GM21390 (cell line): Measurements from ENCODE around the gene RNF213.
A peak's percentile ranks its signal among the peaks of the same experiment; 100 is the strongest.
"Not testable (repeated sequence)": the region's sequence is repeated elsewhere in the genome, so short reads cannot be mapped to it uniquely, and the experiment has no call there.

Source experiments
- ATAC-seq: cut with Tn5 transposase; IDR thresholded peaks from one replicate; pipeline ENCODE4 v1.9.1; 2021; ENCODE audit not compliant: unreplicated experiment

Gene RNF213

DNA sequence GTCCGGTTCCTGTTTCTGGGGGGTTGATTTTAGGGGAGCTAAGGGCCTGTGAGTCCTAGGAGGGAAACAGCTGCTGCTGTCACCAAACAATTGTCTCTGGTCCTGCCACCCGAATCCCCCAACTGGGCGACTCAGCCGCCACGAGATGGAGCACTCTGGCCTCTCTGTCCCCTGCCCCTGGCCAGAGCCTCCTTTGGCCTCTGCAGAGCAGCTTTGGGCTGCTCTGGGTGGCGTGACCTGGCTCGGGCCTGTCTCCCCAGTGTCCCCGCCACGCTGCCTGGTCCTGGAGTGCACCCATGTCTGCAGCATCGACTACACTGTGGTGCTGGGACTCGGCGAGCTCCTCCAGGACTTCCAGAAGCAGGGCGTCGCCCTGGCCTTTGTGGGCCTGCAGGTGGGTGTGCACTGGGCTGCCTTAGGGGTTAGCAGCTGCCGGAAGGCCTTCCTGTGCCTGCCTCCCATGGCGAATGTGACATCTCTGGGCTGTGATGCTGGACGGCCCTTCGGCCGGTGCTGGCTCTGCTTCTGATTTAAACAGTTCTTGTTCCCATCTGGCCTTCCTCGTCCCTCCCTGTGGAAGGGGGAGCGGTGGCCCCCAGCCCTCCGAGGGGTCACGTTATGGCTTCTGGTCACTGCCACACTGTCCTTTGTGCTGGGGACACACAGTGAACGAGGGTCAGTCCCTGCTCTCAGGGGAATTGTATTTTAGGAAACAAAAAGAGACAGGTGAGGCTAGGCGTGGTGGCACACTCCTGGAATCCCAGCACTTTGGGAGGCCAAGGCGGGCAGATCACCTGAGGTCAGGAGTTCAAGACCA lies 11.6 kb upstream of the RNF213 start:
- ATAC-seq = no peak

DNA sequence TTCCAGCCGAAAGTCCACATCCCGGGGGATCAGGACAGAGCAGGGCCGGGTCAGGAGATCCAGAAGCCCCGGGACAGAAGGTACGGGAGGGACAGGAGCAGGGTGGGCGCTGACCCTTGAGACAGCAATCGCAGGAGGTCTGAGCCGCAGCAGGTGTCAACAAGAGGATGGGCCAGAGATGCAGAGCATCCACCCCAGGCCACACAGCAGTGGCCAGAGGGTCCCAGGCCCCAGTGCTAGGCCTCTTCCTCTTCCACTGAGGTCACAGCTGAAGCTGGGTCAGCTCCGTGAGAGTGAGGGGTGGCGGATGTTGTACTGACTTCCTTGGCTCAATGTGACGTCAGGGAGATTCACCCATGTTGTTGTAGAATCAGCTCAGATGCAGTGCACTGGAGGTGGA lies 8.7 kb upstream of the RNF213 start:
- no peak for ATAC-seq

DNA sequence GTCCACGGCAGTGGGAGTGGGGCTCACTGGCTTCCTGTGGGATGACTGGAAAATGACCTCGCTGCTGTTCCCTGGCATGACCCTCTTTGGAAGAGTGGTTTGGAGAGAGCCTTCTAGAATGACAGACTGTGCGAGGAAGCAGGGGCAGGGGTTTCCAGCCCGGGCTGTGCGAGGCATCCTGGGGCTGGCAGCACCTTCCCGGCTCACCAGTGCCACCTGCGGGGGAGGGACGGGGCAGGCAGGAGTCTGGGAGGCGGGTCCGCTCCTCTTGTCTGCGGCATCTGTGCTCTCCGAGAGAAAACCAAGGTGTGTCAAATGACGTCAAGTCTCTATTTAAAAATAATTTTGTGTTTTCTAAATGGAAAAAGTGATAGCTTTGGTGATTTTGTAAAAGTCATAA lies 7.8 kb upstream of the RNF213 start:
- no peak for ATAC-seq

DNA sequence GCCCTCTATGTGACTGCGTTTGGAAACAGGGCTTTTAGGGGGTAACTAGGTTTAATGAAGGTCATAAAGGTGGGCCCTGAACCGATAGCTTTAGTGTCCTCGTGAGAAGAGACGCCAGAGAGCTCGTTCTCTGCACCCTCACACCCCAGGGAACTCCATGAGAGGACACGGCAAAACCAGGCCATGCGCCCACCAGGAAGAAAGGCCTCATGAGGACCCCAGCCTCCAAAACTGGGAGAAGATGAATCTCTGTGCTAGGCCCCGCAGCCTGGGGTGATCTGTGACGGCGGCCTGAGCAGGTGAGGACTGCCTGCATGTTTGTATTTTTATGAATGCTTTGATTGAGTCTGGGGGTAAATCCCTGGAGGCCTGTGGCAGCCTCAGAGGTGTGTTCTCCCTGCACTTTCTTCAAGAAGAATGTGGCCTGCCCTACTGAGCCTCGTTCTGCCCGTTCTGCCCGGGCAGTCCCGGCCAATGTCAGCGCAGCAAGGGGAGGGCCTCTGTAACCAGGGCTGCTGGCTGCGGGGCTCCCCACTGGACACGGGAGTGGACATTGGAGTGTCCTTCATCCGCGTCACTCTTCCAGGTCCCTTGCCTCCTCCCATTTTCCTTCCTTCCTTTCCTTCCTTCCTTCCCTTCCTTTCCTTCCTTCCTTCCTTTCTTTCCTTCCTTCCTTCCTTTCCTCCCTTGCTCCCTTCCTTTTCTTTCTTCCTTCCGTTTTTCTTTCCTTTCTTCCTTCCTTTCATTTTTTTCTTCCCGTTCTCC lies 6.8 kb upstream of the RNF213 start:
- ATAC-seq = no peak

DNA sequence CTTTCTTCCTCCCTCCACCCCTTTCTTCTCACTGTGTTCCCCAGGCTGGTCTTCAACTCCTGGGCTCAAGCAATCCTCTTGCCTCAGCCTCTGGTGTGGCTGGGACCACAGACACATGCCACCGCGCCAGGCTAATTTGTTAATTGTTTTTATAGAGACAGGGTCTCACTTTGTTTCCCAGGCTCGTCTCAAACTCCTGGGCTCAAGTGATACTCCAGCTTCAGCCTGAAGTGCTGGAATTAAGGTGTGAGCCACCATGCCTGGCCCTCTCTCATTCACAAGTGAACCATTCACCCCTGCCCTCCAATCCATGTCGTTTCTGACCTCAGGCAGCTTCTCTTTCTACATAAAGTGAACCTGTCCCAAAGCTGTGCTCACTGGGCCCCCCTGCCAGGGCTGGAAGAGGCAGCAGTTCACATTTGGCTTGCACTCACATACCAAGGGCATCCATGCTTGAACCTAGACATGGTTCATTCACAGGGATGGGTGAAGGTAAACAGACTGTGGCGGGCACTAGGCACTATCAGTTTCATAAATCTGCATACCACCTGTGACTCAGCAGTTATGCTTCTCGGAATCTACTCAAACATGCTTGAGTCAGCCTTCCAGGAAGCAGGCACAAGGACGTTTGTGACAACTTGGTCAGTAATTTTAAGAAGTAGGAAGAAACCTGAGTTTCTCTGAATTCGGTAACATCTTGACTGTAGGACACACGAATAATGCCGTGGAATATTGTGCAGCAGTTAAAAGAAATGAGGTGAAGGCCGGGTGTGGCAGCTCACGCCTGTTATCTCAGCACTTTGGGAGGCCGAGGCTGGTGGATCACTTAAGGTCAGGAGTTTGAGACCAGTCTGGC lies 6.0 kb upstream of the RNF213 start:
- peak; percentile 53 for ATAC-seq

DNA sequence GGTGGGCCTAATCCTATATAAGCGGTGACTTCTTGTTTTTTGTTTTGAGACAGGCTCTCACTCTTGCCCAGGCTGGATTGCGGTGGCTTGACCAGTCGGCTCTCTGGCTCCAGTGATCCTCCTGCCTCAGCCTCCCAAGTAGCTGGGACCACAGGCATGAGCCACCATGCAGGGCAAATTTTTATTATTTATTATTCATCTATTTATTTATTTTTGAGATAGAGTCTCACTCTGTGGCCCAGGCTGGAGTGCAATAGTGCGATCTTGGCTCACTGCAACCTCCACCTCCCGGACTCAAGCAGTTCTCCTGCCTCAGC lies 4.7 kb upstream of the RNF213 start:
- ATAC-seq = no peak

DNA sequence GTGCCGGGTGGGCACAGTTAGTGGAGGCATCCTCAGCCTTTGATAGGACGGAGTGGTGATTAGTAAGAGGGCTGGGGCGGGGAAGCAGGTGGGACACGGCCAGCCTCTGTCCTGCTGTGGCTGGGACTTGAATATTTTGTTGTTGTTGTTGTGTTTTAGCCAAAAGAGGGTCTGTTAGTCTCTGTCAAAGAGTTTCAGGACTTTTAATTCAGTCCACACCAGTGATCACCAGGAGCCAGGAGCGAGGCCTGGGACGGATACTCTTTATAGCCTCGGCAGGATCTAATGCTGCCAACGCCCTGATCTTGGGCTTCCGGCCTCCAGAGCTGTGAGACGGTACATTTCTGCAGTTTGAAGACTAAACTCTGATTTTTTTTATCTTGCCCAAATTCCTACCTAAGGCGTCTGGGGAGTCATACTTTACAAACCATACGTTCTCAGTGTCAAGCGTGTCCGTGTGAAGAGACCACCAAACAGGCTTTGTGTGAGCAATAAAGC lies 2.9 kb upstream of the RNF213 start:
- no peak for ATAC-seq

DNA sequence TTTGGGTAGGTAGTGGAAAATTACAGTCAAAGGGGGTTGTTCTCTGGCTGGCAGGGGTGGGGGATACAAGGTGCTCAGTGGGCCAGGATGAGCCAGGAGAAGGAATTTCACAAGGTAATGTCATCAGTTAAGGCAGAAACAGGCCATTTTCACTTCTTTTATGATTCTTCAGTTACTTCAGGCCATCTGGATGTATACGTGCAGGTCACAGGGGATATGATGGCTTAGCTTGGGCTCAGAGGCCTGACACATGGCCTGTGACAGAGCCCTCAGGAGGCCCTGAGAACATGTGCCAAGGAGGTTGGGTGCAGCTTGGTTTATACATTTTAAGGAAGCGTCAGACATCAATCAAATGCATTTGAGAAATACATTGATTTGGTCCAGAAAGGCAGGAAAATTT lies 2.4 kb upstream of the RNF213 start:
- ATAC-seq = not testable (repeated sequence)

DNA sequence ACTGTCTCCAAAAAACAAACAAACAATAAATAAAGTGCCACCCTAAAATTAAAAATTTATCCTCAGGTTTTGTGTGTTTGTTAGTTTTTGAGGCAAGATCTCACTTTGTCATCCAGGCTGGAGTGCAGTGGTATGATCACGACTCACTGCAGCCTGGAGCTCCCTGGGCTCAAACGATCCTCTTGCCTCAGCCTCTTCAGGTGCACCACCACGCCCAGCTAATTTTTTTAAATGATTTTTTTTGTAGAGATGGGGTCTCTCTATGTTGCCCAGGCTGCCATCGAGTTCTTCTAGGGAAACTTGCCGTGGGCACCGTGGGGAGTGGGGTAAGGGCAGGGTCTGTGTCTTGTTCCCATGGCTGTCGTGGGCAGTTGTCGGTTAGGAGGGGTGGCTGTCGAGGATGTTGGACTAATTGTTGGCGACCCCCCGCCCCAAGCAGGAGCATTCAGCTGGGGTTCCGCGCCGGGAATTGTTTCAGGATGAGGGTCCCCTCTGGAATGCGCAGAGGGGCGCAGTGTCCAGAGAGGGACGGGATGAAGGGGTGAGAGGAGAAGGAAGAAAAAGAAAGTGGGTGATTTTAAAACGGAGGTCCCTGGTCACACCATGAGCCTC lies 1.1 kb upstream of the RNF213 start:
- ATAC-seq = no peak

DNA sequence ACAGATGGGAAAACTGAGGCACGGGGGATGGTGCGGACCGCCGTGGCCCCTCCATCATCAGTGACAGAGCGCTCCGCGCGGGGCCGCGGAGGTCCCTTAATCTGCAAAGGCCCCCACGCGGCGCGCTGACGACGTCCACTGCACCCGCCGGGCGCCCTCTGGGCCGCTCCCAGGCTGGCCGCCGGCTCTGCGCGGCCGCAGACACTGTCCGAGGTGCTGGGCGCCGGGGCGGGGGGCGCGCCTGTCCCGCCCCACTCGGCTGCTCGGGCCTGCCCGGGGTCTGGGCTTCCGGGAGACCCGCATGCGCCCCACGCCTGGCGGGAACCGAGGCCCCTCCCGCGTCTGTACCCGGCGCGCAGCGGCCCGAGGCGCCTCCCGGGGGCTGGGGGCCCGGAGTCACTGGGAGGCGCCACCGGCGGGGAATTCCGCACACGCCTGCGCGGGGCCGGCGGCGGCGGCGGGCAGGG lies 550 bp upstream of the RNF213 start:
- ATAC-seq = no peak

DNA sequence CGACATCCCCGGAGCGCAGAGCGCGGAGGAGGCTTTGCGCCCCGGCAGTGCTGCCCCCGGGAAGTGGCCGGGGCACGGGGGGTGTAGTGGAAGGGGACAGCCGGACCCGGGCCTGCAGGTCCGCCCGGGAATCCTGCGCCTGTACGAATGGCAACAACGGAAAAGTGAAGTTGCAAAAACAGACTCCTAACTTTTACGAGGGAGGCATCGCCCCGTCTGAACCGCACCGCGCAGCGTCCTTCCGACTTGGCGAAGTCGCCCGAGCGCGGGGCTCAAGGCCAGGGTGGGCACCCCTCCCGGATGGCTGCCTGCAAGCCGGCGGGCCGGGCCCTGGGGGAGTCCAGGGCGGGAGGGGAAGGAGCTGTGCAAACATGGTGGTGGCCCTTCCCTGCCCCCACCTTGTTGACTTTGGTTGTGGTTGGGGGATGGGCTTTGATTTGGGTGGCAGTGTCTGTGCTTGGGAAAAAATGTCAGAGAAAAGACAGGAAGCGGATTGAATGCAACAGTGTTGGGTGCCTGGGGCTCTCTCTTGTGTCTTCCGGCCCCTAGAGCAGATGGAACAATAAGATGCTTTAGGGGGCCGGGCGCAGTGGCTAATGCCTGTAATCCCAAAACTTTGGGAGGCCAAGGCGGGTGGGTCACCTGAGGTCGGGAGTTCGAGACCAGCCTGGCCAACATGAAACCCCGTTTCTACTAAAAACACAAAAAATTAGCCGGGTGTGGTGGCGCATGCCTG lies 675 bp downstream of the RNF213 start:
- no peak for ATAC-seq

DNA sequence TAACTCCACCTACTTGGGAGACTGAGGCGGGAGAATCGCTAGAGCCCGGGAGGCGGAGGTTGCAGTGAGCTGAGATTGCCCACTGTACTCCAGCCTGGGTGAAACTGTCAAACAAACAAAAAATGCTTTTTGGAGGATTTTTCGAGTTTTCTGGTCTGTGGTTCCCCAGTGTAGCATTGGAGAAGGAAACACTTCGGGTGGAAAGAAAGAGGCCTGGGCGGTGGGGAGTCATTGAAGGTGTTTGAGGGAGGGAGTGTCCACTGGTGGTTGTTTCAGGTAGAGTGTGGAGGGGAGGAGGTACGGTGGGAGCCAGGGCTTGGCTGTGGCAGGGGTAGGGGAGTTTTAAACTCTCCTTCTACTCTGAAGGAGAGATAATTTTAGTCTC lies 1.2 kb downstream of the RNF213 start:
- ATAC-seq = no peak

DNA sequence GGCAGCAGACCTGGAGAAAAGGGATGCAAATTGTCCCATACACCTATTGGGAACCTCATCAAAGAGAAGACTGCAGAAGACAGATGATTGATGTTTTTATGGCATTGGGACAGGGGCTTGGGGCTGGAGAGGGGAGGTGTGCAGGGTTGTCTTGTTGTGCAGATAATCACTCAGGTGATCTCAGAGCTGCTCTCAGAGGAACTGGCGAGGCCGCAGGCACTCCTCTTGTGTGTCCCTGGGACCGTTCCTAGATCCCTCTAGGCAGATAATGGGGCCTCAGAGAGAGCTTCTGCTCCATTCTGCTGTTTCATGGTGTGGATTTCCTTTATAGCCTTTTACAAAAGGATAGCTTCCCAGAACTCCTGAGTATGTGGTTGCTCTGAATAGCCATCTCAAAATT lies 1.6 kb downstream of the RNF213 start:
- no peak for ATAC-seq

DNA sequence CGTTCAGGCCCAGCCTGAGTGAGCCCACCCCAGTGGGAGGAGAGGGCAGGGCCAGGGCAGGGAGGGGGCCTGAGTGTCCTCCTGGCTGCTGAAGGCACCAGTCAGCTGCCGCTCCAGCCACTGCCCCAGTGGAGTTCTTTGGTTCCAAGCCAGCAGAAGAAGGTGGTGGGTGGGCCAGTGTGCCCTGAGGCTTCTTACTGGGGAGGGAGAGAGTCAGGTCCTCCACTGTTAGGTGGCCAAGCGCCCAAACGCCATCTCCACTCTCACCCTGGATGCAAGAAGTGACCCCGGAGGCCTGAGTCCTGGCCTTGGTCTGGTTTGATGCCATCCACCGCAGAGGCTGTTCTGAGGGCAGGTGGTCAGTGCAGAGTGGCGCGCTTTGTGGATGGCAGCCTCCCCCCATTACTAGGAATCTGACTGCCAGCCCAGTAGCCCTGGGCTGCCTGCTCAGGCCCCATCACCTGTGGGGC lies 2.2 kb downstream of the RNF213 start:
- no peak for ATAC-seq

DNA sequence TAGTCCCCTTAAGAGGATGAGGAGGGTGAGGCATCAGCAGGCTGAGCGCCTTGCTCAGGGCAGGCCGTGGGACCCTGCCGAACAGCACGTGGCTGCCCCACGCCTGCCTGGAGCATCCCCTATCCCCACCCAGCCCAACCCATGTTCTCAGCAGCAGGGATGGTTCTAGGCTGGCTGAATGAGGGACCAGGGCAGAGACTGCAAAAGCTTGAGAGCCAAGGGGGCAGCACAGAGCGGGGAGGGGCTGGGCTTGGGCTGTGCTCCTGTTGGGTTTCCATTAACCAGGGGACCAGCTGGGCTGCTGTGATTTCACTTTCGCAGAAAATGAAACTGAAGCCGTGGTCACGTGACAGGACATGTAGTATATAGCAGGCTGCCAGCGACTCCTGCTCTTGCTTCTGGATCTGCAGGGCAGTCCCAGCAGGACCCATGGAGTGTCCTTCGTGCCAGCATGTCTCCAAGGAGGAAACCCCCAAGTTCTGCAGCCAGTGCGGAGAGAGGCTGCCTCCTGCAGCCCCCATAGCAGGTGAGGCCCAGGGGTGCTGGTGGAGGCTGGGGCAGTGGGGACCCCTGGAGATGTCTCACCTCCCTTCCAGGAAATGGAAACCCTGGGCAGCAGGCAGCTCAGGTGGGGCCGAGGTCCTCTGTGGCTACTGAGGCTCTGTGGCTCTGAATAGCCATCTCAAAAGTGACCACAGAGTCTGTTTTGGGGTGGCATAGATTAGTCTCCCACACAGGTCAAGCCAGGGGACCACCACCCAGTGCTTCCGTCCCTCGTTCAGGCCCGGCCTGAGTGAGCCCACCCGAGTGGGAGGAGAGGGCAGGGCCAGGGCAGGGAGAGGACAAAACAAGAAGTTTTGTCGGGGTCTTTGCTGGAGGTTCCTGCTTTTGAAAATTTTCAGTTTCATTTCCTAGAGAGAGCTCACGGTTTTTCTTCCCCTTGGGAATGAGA lies 2.9 kb downstream of the RNF213 start:
- ATAC-seq = peak; percentile 39

DNA sequence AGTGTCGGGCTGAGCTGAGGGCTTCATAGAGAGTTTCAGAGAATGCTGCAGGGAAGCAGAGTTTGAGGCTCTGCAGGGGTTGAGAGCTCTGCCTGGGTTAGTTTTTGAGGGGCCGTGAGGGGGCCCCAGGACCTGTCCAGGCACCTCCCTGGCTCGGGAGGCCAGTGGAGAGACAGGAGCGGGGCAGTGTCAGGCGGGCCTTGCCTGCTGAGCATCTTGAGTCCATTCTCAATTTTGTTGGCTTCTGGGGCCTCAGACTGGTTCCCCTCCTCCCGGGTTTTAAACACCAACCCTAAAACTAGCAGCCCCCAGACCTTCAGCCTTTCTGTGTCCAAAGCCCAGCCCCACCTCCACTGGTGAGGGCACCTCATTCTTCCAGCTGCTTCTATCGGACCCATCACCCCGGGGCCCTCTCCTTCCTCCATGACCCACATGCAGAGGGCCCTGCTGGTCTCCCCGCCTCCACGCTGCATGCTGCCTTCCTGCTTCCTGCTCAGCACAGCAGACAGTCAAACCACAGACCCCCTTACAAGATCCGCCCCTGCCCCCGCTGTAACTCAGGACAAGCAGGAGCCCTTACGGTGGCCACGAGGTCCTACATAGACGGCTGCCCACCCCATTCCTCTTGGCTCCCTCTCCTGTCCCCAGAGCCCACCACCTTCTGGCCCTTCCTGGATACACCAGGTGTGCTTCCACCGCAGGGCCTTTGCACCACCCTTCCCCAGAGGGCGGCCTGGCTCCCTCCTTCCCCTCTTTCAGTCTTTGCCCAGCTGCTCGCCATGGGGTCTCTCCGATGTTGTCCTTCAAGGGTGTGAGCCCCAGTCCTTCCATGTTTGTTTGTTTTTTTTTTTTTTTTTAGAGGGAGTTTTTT lies 3.8 kb downstream of the RNF213 start:
- no peak for ATAC-seq

DNA sequence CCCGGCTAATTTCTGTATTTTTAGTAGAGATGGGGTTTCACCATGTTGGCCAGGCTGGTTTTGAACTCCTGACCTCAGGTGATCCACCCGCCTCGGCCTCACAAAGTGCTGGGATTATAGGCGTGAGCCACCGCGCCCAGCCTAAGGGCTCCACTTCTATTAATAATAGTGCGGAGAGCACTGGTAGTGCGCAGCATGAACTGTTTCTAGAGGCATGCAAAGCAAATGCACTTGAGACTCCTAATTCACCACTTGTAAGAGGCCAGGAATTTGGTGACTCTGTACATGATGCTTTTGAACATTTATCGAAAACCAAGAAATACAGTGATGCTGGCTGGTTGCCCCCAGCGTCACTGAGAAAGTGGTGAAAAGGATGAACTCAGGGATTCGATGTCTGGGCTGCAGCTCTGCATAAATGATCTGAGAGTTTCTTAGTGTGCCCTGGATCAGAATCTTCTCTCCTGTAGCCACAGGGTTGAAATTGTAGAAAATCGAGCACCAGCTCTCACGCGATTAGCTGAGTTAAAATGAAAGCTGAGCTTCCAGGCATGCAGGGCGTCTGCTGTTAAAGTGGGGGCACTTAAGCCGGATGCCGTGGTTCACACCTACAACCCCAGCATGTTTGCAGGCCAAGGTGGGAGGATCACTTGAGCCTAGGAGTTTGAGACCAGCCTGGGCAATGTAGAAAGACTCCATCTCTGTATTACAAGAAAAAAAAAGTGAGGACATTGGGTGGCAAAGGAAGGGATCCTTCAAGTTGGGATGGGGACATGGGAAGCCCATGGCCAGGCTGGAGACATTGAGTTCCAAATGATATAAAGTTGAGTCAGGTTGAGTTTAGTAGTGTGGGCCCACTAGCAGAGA lies 4.8 kb downstream of the RNF213 start:
- ATAC-seq = no peak
